Lower lobe of right lung (tissue), 2 donors: ENCODE measurements around the gene WIZ. TPM values are rescaled to one million over a fixed set of nuclear protein-coding genes. Genes with fewer than 3 reads are reported as not detected.
"Not testable (repeated sequence)": the region's sequence is repeated elsewhere in the genome, so short reads cannot be mapped to it uniquely, and the experiment has no call there.

Experiments
- ATAC-seq, 2 donors: fragments of 200-7000 bp; cut with Tn5 transposase; one replicate each; pipeline ENCODE4 v1.9.1; 2020 to 2022; ENCODE audit warnings: mild to moderate bottlenecking in 2 of 2, moderate library complexity in 2 of 2
- DNase-seq: peaks from one replicate; pipeline ENCODE4 v3.0.0-alpha.2; 2020
- H3K27ac ChIP-seq: fragments of 200-600 bp; one replicate; pipeline ENCODE4 v1.8.0; 2022
- H3K27me3 ChIP-seq: fragments of 200-600 bp; one replicate; pipeline ENCODE4 v1.8.0; 2022; ENCODE audit warnings: low read depth
- H3K36me3 ChIP-seq: fragments of 200-600 bp; one replicate; pipeline ENCODE4 v1.8.0; 2022; ENCODE audit warnings: mild to moderate bottlenecking
- H3K4me1 ChIP-seq: fragments of 200-600 bp; one replicate; pipeline ENCODE4 v1.8.0; 2022
- H3K4me3 ChIP-seq: fragments of 200-600 bp; one replicate; pipeline ENCODE4 v1.8.0; 2022; ENCODE audit warnings: mild to moderate bottlenecking
- H3K9me3 ChIP-seq: fragments of 200-600 bp; one replicate; pipeline ENCODE4 v1.8.0; 2022
- CTCF ChIP-seq: fragments of 200-600 bp; IDR thresholded peaks from one replicate; pipeline ENCODE4 v1.8.0; 2022; ENCODE audit warnings: antibody characterized with exemption, mild to moderate bottlenecking
- intact Hi-C: fragments of 100-400 bp; cut with DNase I; formaldehyde crosslinking; loops from one replicate; pipeline ENCODE4 v1.11.0; 2022
- total RNA-seq: library from RNA; stranded (reverse); fragmentation: NEBNext Ultra II Directional; extraction: Animal tissue kit (Norgen Biotek cat#: 25700); gene quantifications from one replicate; pipeline ENCODE4 v1.2.1, GENCODE V29; 2021
- donor health status: DM: no; HTN: yes; CAD: no; lungs with severe emphysema.

Gene WIZ
- total RNA-seq, 1 donor from 2014 or later, result 25.2 TPM

GRCh38 chr19:15418579-15419412 is 31.0 kb downstream of the WIZ start, which contains the start of gene AKAP8L:
AKAP8L (minus strand) TSS chr19:15418988; CDS start chr19:15418923, 65 bp downstream.
- DNase-seq (peak; percentile 98), ATAC-seq (peak; percentile 98)
- peaks cover 33% of the 10 kb centered on the region for H3K36me3 ChIP-seq
- H3K9me3 ChIP-seq, result no peaks in the 10 kb centered on the region
- peaks cover 52% of the 10 kb centered on the region for H3K4me1 ChIP-seq
- intact Hi-C loops, result no loop called here
- TF ChIP-seq CTCF, result peak; percentile 72
- H3K27ac ChIP-seq, result peak within 1 kb of the TSS; percentile 94
- peak within 1 kb of the TSS; percentile 100 for H3K4me3 ChIP-seq
- no peaks in the 10 kb centered on the region for H3K27me3 ChIP-seq

GRCh38 chr19:15418231-15418578 is 31.6 kb downstream of the WIZ start:
- H3K4me1 ChIP-seq, result peaks cover 57% of the 10 kb centered on the region
- H3K27ac ChIP-seq, result peak overlapping the region; percentile 94
- peak overlapping the region; percentile 100 for H3K4me3 ChIP-seq
- DNase-seq (no peak), ATAC-seq (peak in 1 of 2 donors; percentile 1)
- no peak for TF ChIP-seq CTCF
- peaks cover 27% of the 10 kb centered on the region for H3K36me3 ChIP-seq
- no peaks in the 10 kb centered on the region for H3K9me3 ChIP-seq
- H3K27me3 ChIP-seq, result no peaks in the 10 kb centered on the region
- intact Hi-C loops, result no loop called here

GRCh38 chr19:15417699-15418098 is 32.1 kb downstream of the WIZ start:
- no peak for DNase-seq
- Histone ChIP-seq H3K36me3 (peaks cover 22% of the 10 kb centered on the region), H3K27ac (peak overlapping the region; percentile 94), H3K27me3 (no peaks in the 10 kb centered on the region), H3K4me3 (peak overlapping the region; percentile 100), H3K9me3 (no peaks in the 10 kb centered on the region), H3K4me1 (peaks cover 63% of the 10 kb centered on the region)
- no peak for ATAC-seq
- intact Hi-C loops, result no loop called here
- no peak for TF ChIP-seq CTCF

GRCh38 chr19:15412832-15413231 is 36.9 kb downstream of the WIZ start:
- Histone ChIP-seq H3K36me3 (peaks cover 36% of the 10 kb centered on the region), H3K4me3 (no peak overlapping the region), H3K4me1 (peaks cover 66% of the 10 kb centered on the region), H3K9me3 (no peaks in the 10 kb centered on the region), H3K27ac (no peak overlapping the region), H3K27me3 (no peaks in the 10 kb centered on the region)
- ATAC-seq (no peak), DNase-seq (no peak)
- intact Hi-C loops, result no loop called here
- TF ChIP-seq CTCF, result no peak

- DNase-seq, H3K9me3 ChIP-seq, H3K4me3 ChIP-seq, H3K27me3 ChIP-seq, intact Hi-C loops: not testable (repeated sequence)
- ATAC-seq, result peak in 1 of 2 donors; percentile 28
- peak overlapping the region; percentile 13 for H3K27ac ChIP-seq
- peaks cover 32% of the 10 kb centered on the region for H3K36me3 ChIP-seq
- peaks cover 58% of the 10 kb centered on the region for H3K4me1 ChIP-seq
Measured at GRCh38 chr19:15411351-15411750, 38.4 kb downstream of the WIZ start.

GRCh38 chr19:15404780-15405211 is 45.0 kb downstream of the WIZ start:
- DNase-seq (no peak), ATAC-seq (no peak)
- TF ChIP-seq CTCF, result no peak
- peaks cover 57% of the 10 kb centered on the region for H3K36me3 ChIP-seq
- H3K27me3 ChIP-seq, result no peaks in the 10 kb centered on the region
- intact Hi-C loops, result no loop called here
- no peaks in the 10 kb centered on the region for H3K9me3 ChIP-seq
- no peak overlapping the region for H3K27ac ChIP-seq
- no peak overlapping the region for H3K4me3 ChIP-seq
- H3K4me1 ChIP-seq, result peaks cover 24% of the 10 kb centered on the region
